Measurements from ENCODE around the gene NEDD9.

DNA sequence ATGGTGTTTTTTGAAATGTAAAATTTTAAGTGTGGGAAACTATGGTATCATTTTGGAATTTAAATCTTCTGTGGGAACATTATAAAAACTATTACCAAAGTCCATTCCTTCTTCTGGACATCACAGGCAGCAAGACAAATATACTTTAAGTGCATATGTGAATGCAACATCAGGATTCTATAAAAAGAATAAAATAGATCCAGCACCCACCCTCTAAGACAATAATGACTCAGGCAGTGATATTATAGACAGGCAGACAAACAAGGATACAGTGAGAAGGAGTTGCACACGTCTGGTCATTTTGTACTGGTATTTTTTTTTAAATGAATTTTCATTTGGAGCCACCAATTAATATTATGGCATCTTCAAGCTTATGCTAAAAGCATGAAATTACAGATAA is 21.1 kb upstream of the NEDD9 start:
- no peak for TF ChIP-seq SP2 (tag by site-specific recombination; IDR thresholded peaks at IDR 0.05)
- no peak for TF ChIP-seq ZNF366 (tag by site-specific recombination; conservative IDR thresholded peaks at IDR 0.05)
- no peak for TF ChIP-seq CTCF (tag by site-specific recombination; IDR thresholded peaks at IDR 0.05)
- no peak for TF ChIP-seq ZBTB6 (tag by site-specific recombination; IDR thresholded peaks at IDR 0.05)
- no peak for TF ChIP-seq ZNF558 (tag by site-specific recombination; IDR thresholded peaks at IDR 0.05)
- TF ChIP-seq, protein P1, sequence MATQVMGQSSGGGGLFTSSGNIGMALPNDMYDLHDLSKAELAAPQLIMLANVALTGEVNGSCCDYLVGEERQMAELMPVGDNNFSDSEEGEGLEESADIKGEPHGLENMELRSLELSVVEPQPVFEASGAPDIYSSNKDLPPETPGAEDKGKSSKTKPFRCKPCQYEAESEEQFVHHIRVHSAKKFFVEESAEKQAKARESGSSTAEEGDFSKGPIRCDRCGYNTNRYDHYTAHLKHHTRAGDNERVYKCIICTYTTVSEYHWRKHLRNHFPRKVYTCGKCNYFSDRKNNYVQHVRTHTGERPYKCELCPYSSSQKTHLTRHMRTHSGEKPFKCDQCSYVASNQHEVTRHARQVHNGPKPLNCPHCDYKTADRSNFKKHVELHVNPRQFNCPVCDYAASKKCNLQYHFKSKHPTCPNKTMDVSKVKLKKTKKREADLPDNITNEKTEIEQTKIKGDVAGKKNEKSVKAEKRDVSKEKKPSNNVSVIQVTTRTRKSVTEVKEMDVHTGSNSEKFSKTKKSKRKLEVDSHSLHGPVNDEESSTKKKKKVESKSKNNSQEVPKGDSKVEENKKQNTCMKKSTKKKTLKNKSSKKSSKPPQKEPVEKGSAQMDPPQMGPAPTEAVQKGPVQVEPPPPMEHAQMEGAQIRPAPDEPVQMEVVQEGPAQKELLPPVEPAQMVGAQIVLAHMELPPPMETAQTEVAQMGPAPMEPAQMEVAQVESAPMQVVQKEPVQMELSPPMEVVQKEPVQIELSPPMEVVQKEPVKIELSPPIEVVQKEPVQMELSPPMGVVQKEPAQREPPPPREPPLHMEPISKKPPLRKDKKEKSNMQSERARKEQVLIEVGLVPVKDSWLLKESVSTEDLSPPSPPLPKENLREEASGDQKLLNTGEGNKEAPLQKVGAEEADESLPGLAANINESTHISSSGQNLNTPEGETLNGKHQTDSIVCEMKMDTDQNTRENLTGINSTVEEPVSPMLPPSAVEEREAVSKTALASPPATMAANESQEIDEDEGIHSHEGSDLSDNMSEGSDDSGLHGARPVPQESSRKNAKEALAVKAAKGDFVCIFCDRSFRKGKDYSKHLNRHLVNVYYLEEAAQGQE (tag by site-specific recombination; IDR thresholded peaks at IDR 0.05) = no peak
- TF ChIP-seq, protein P2, sequence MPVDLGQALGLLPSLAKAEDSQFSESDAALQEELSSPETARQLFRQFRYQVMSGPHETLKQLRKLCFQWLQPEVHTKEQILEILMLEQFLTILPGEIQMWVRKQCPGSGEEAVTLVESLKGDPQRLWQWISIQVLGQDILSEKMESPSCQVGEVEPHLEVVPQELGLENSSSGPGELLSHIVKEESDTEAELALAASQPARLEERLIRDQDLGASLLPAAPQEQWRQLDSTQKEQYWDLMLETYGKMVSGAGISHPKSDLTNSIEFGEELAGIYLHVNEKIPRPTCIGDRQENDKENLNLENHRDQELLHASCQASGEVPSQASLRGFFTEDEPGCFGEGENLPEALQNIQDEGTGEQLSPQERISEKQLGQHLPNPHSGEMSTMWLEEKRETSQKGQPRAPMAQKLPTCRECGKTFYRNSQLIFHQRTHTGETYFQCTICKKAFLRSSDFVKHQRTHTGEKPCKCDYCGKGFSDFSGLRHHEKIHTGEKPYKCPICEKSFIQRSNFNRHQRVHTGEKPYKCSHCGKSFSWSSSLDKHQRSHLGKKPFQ (tag by site-specific recombination; IDR thresholded peaks at IDR 0.05) = no peak
- TF ChIP-seq ZNF398 (tag by site-specific recombination; IDR thresholded peaks at IDR 0.05) = no peak
- TF ChIP-seq, protein P3, sequence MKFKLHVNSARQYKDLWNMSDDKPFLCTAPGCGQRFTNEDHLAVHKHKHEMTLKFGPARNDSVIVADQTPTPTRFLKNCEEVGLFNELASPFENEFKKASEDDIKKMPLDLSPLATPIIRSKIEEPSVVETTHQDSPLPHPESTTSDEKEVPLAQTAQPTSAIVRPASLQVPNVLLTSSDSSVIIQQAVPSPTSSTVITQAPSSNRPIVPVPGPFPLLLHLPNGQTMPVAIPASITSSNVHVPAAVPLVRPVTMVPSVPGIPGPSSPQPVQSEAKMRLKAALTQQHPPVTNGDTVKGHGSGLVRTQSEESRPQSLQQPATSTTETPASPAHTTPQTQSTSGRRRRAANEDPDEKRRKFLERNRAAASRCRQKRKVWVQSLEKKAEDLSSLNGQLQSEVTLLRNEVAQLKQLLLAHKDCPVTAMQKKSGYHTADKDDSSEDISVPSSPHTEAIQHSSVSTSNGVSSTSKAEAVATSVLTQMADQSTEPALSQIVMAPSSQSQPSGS (tag by site-specific recombination; IDR thresholded peaks at IDR 0.05; ENCODE audit: low read depth) = no peak
- TF ChIP-seq, protein P4, sequence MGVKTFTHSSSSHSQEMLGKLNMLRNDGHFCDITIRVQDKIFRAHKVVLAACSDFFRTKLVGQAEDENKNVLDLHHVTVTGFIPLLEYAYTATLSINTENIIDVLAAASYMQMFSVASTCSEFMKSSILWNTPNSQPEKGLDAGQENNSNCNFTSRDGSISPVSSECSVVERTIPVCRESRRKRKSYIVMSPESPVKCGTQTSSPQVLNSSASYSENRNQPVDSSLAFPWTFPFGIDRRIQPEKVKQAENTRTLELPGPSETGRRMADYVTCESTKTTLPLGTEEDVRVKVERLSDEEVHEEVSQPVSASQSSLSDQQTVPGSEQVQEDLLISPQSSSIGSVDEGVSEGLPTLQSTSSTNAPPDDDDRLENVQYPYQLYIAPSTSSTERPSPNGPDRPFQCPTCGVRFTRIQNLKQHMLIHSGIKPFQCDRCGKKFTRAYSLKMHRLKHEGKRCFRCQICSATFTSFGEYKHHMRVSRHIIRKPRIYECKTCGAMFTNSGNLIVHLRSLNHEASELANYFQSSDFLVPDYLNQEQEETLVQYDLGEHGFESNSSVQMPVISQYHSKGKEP (tag by site-specific recombination; IDR thresholded peaks at IDR 0.05) = no peak
- TF ChIP-seq ZNF37A (tag by site-specific recombination; IDR thresholded peaks at IDR 0.05) = no peak
- TF ChIP-seq ZBTB17 (tag by site-specific recombination; IDR thresholded peaks at IDR 0.05) = no peak
- no peak for TF ChIP-seq SETDB1 (IDR thresholded peaks at IDR 0.05; ENCODE audit: insufficient read length, low read length)
